ENCODE data around the gene CD59. TPM values are rescaled to one million over a fixed set of nuclear protein-coding genes. Genes with fewer than 3 reads are reported as not detected.

Gene CD59
- total and polyA plus RNA-seq, 9 of the 15 experiments (the other 6 are each of a cell fraction or from before 2014, with no cell fraction given) = 38.1 to 338 (median 173) TPM

- TF ChIP-seq PKNOX1 (IDR thresholded peaks at IDR 0.05) = peak; percentile 61; the same call in 1 of the 2 replicates
- no peak for TF ChIP-seq MIER1 (IDR thresholded peaks at IDR 0.05; ENCODE audit: low read depth)
- TF ChIP-seq ZNF239 (CRISPR knock-in tag; IDR thresholded peaks at IDR 0.05) = no peak
- TF ChIP-seq BCOR (IDR thresholded peaks at IDR 0.05) = no peak
- TF ChIP-seq MAFF (IDR thresholded peaks at IDR 0.05; ENCODE audit: low read length) = peak; percentile 78
- no peak for TF ChIP-seq PHTF2 (CRISPR knock-in tag; IDR thresholded peaks at IDR 0.05)
- no peak for TF ChIP-seq ZC3H4 (CRISPR knock-in tag; IDR thresholded peaks at IDR 0.05; ENCODE audit: borderline replicate concordance)
- TF ChIP-seq, protein P1, sequence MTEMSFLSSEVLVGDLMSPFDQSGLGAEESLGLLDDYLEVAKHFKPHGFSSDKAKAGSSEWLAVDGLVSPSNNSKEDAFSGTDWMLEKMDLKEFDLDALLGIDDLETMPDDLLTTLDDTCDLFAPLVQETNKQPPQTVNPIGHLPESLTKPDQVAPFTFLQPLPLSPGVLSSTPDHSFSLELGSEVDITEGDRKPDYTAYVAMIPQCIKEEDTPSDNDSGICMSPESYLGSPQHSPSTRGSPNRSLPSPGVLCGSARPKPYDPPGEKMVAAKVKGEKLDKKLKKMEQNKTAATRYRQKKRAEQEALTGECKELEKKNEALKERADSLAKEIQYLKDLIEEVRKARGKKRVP (CRISPR knock-in tag; IDR thresholded peaks at IDR 0.05) = no peak
- TF ChIP-seq SMARCE1 (IDR thresholded peaks at IDR 0.05) = peak; percentile 89
- peak; percentile 23; the same call in 1 of the 2 replicates for TF ChIP-seq MECOM (CRISPR knock-in tag; IDR thresholded peaks at IDR 0.05)
- TF ChIP-seq FOXA1 (IDR thresholded peaks at IDR 0.05; ENCODE audit: borderline replicate concordance) = no peak
- peak; percentile 72 for TF ChIP-seq DPF2 (IDR thresholded peaks at IDR 0.05)
- no peak for TF ChIP-seq MLX (CRISPR knock-in tag; conservative IDR thresholded peaks at IDR 0.05)
- no peak for TF ChIP-seq CHAMP1 (IDR thresholded peaks at IDR 0.05)
- peak in 1 of 2 experiments; percentile 75; a peak in 1 of 4 replicates for TF ChIP-seq ZNF318 (IDR thresholded peaks at IDR 0.05; ENCODE audit: borderline replicate concordance in 1 of 2, low read depth in 1 of 2)
These were observed 12.9 kb downstream of the CD59 start (continued) for GRCh38 chr11:33723238-33723881.

Data from K562 (cell line).